ENCODE results near the gene RNF152.

RNF152 gene, protein sequence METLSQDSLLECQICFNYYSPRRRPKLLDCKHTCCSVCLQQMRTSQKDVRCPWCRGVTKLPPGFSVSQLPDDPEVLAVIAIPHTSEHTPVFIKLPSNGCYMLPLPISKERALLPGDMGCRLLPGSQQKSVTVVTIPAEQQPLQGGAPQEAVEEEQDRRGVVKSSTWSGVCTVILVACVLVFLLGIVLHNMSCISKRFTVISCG

DNA sequence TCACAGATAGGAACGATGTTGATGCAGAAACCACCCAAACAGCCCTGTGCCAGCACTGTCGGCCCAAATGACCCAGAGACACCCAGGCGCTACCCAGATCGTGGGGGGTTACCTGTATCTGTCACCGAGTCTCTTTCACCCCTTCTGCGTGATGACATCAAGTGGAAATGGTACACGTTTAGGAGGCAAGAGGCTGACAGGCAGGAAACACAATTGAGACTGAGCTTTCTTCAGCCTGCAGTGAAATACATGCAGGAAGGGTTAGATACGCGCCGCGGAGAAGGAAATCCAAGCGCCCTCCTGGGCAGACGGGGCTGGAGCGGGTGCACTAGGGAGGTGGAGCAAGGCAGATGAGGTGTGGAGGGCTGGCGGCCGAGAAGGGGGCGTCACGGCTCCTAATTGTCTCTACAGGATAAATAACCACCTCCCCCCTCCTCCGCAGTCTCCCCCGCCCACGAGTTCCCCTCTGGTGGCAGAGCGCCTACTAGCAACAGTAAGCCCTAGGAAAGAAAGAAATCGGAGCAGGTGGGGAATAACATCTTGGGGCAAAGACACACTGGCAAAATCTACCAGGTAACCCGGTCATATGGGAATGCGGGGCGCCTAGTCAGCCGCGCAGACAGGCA is at the start of gene RNF152:
Gene RNF152, minus strand, starts transcription at position 325 of the 626 bp plus-strand sequence. CDS start 76,544 bp downstream, outside the sequence.
- no peak for DNase-seq (ENCODE audit: extremely low spot score)
- POLR2A ChIA-PET = no interaction called here
- TF ChIP-seq CTCF (IDR thresholded peaks at IDR 0.05; ENCODE audit: control extremely low read depth, extremely low read depth, low read depth, missing control alignments) = no peak
- CTCF ChIA-PET = no interaction called here

GRCh38 chr18:61941948-61942471 is 49.2 kb upstream of the RNF152 start:
- TF ChIP-seq CTCF (IDR thresholded peaks at IDR 0.05; ENCODE audit: control extremely low read depth, extremely low read depth, low read depth, missing control alignments) = no peak
- ChIA-PET CTCF (interaction anchor here (1.0 to 1.6 kb wide), 3 partner anchors 11 to 49 kb away, joined by 3 to 4 read pairs (median 4); no protein-coding TSS in a partner anchor), POLR2A (no interaction called here)
- DNase-seq (ENCODE audit: extremely low spot score) = no peak

DNA sequence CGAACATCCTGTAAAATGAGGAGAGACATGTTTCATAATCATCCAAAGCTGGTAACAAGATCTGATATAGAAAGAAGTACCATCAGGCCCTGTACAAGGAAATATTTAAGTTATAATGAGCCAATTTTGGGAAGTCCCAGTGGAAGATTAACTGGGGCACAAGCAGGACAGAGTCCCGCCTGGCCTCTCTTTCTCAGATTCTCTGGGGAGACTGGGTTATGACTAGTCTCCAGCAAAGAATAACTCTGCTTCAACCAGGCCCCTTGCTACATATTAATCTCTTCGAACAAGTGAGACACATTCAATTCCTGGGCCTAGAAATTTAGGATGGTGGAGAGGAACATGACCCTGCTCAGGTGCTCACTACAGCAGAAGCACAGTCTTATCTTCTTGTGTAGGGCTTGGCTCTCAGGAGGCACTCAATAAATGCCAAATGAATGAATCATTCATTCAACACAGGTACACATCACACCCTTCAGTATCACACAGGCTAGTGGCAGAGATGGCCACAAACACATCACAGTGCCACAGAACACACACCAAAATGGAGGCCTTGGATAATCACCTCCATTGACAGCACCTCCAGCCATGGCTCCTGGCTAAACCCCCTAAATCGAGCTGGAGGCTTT is 46.4 kb upstream of the RNF152 start:
- ChIA-PET CTCF (no interaction called here), POLR2A (no interaction called here)
- no peak for DNase-seq (ENCODE audit: extremely low spot score)
- no peak for TF ChIP-seq CTCF (IDR thresholded peaks at IDR 0.05; ENCODE audit: control extremely low read depth, extremely low read depth, low read depth, missing control alignments)

DNA sequence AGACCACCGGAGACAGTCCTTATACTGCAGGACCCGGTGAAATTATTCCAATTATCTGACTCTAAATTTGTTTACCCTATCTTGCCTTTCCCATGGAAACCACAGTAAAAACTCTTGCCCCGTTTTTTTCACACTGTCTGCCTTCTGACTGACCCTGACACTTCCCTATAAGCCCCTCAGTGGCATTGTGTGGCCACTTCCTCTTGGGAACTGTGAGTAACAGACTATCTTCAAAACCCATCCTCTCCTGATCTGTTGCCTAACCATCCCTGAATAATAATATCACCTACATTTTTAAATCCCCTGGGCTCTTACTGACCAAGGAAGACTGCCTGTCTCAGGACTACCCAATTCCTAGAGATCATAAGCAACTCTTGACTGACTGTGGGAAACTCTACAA is 42.6 kb upstream of the RNF152 start:
- ChIA-PET POLR2A (no interaction called here), CTCF (interaction anchor here (1.0 to 1.5 kb wide), 2 partner anchors 13 to 35 kb away, joined by 3 to 4 read pairs; no protein-coding TSS in a partner anchor)
- TF ChIP-seq CTCF (IDR thresholded peaks at IDR 0.05; ENCODE audit: control extremely low read depth, extremely low read depth, low read depth, missing control alignments) = no peak
- DNase-seq (ENCODE audit: extremely low spot score) = no peak

DNA sequence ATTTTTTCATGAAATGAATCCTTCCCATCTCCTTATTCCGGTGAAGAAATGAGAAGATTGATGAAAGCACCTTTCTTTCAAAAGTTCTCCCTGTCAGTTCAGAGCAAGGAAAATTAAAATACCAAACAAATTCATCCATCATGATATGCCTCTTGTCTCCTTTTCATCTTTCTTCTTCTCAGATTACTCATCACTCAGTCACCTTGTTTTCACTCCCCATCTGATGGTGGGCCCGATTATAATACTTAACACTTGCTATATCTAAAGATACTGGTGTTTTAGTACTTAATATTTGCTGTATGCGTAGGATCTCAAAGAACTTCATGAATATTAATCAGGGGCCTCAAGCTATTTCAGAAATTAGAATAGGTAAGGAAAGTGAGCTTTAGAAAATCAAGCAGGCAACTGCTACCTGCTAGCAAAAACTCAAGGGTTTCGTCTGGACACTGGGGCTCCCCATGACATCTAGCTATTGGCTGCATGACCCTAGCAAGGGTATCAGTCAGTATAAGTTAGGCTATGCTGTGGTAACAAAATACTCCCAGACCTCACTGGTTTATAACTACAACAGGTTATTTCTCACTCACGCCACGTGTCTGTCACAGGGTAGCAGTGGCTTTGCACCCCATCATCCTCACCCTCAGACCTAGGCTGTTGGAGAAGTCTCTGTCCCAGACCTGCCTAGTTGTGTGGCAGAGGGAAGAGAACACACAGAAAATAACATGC is 39.0 kb upstream of the RNF152 start:
- DNase-seq (ENCODE audit: extremely low spot score) = no peak
- TF ChIP-seq CTCF (IDR thresholded peaks at IDR 0.05; ENCODE audit: control extremely low read depth, extremely low read depth, low read depth, missing control alignments) = no peak
- CTCF ChIA-PET = interaction anchor here (1.7 kb wide), 1 partner anchor 9 kb away, joined by 4 read pairs; no protein-coding TSS in a partner anchor
- POLR2A ChIA-PET = no interaction called here

Measured in GM10248 (cell line).